H1 (cell line): ENCODE measurements around the gene FABP7. TPM values are rescaled to one million over a fixed set of nuclear protein-coding genes. Genes with fewer than 3 reads are reported as not detected.

Experiments used
- CTCF ChIA-PET: fragments of 300-600 bp; sonication (Branson Sonifier 250); formaldehyde crosslinking; loops from one replicate; lab custom pipeline; 2021; ENCODE audit not compliant: partially characterized antibody; lab: Charles Lee
- POLR2A ChIA-PET: fragments of 300-600 bp; sonication (Branson Sonifier 250); formaldehyde crosslinking; loops from one replicate; lab custom pipeline; 2021; ENCODE audit warnings: inconsistent platforms; ENCODE audit not compliant: partially characterized antibody; lab: Charles Lee
- DNase-seq, 2 experiments: peaks; one replicate each; pipeline versions ENCODE4 v3.0.0 to v3.0.0-alpha.2; 2010 to 2022; ENCODE audit warnings: low spot score in 2 of 2, low read depth in 1 of 2, mixed read lengths in 1 of 2
- FAIRE-seq: peaks from 2 replicates; lab custom pipeline; 2011; peaks lifted over from hg19 to GRCh38; lab: Jason Lieb, UNC
- H2AFZ ChIP-seq: 2 replicates; pipeline ENCODE4 v1.8.1; 2012; ENCODE audit warnings: low read length, inconsistent platforms
- H2AK5ac ChIP-seq: 2 replicates; pipeline ENCODE4 v1.6.1; 2013; ENCODE audit warnings: low read depth, low read length
- H2BK120ac ChIP-seq: replicated peaks from 2 replicates; pipeline ENCODE3; 2013; ENCODE audit warnings: low read depth, low read length, inconsistent platforms
- H2BK12ac ChIP-seq: 2 replicates; pipeline ENCODE4 v1.6.1; 2013; ENCODE audit warnings: low read depth, low read length
- H2BK15ac ChIP-seq: 2 replicates; pipeline ENCODE4 v1.6.1; 2013; ENCODE audit warnings: low read length
- H2BK20ac ChIP-seq: 2 replicates; pipeline ENCODE4 v1.6.1; 2013; ENCODE audit warnings: low read length
- H2BK5ac ChIP-seq: 2 replicates; pipeline ENCODE4 v1.6.1; 2013; ENCODE audit warnings: low read depth, low read length
- H3K14ac ChIP-seq: 2 replicates; pipeline ENCODE4 v1.6.1; 2013; ENCODE audit warnings: inconsistent platforms; ENCODE audit not compliant: insufficient read length
- H3K18ac ChIP-seq: 2 replicates; pipeline ENCODE4 v1.6.1; 2013; ENCODE audit warnings: low read length; ENCODE audit errors: extremely low read depth
- H3K23ac ChIP-seq: 2 replicates; pipeline ENCODE4 v1.6.1; 2013; ENCODE audit warnings: inconsistent platforms; ENCODE audit not compliant: insufficient read length
- H3K23me2 ChIP-seq: 2 replicates; pipeline ENCODE4 v1.6.1; 2013; ENCODE audit warnings: low read depth, low read length
- H3K27ac ChIP-seq: 2 replicates; pipeline ENCODE4 v1.6.1; 2011; ENCODE audit warnings: low read depth, low read length, inconsistent platforms
- H3K27me3 ChIP-seq, 4 experiments: replicated peaks in 1 of 4; 1 replicate in 1 of 4; 2 replicates in 3 of 4; pipeline versions ENCODE4 v1.6.1 to v1.8.1; 2011 to 2013; ENCODE audit warnings: low read length in 3 of 4, mild to moderate bottlenecking in 3 of 4, inconsistent platforms in 2 of 4, mixed read lengths in 2 of 4, moderate library complexity in 1 of 4; ENCODE audit not compliant: control insufficient read depth in 3 of 4, insufficient read depth in 3 of 4; ENCODE audit errors: extremely low read depth in 1 of 4
- H3K36me3 ChIP-seq, 4 experiments: 2 replicates each; pipeline versions ENCODE4 v1.6.1 to v1.8.1; 2011 to 2013; ENCODE audit warnings: mild to moderate bottlenecking in 4 of 4, low read length in 3 of 4, moderate library complexity in 2 of 4, control low read depth in 1 of 4, inconsistent platforms in 1 of 4; ENCODE audit not compliant: insufficient read depth in 4 of 4, control insufficient read depth in 2 of 4
- H3K4ac ChIP-seq: replicated peaks from 2 replicates; pipeline ENCODE3; 2013; ENCODE audit warnings: low read length, low read depth, mixed read lengths, inconsistent platforms; ENCODE audit not compliant: insufficient read length
- H3K4me1 ChIP-seq, 4 experiments: replicated peaks in 1 of 4; 1 replicate in 1 of 4; 2 replicates in 3 of 4; pipeline versions ENCODE4 v1.6.1 to v1.8.1; 2011 to 2013; ENCODE audit warnings: low read length in 3 of 4, inconsistent platforms in 2 of 4, mixed read lengths in 1 of 4; ENCODE audit not compliant: insufficient read depth in 4 of 4, control insufficient read depth in 3 of 4
- H3K4me2 ChIP-seq, 2 experiments: 2 replicates each; pipeline versions ENCODE4 v1.6.1 to v1.8.1; 2011 to 2013; ENCODE audit warnings: low read depth in 2 of 2, low read length in 2 of 2, control low read depth in 1 of 2, inconsistent platforms in 1 of 2, mild to moderate bottlenecking in 1 of 2; ENCODE audit not compliant: insufficient read depth in 1 of 2
- H3K4me3 ChIP-seq, 4 experiments: fragments of 200-600, 300-600 bp in 1 of 4; sonication (generic), shearing (Covaris generic), sonication (Bioruptor Twin) in 1 of 4; 2 replicates each; pipeline versions ENCODE4 v1.5.1 to v1.8.1; 2011 to 2016; ENCODE audit warnings: low read length in 4 of 4, low read depth in 3 of 4, control low read depth in 2 of 4, inconsistent platforms in 2 of 4, mild to moderate bottlenecking in 2 of 4, mixed read lengths in 1 of 4, moderate library complexity in 1 of 4; ENCODE audit not compliant: insufficient read depth in 2 of 4; ENCODE audit errors: extremely low read depth in 1 of 4
- H3K56ac ChIP-seq: replicated peaks from 2 replicates; pipeline ENCODE3; 2013; ENCODE audit warnings: low read depth, mild to moderate bottlenecking, mixed read lengths, low read length, inconsistent platforms; ENCODE audit not compliant: insufficient read length
- H3K79me1 ChIP-seq: 2 replicates; pipeline ENCODE4 v1.6.1; 2013; ENCODE audit warnings: low read depth, low read length, control low read depth
- H3K79me2 ChIP-seq, 2 experiments: 2 replicates each; pipeline versions ENCODE4 v1.6.1 to v1.8.1; 2012 to 2013; ENCODE audit warnings: low read length in 2 of 2, mild to moderate bottlenecking in 2 of 2, inconsistent platforms in 1 of 2; ENCODE audit not compliant: insufficient read depth in 2 of 2, control insufficient read depth in 1 of 2
- H3K9ac ChIP-seq, 4 experiments: replicated peaks in 1 of 4; 1 replicate in 1 of 4; 2 replicates in 3 of 4; pipeline versions ENCODE4 v1.6.1 to v1.8.1; 2011 to 2013; ENCODE audit warnings: low read depth in 3 of 4, low read length in 3 of 4, control low read depth in 2 of 4, mild to moderate bottlenecking in 2 of 4, moderate library complexity in 2 of 4, inconsistent platforms in 1 of 4; ENCODE audit errors: extremely low read depth in 1 of 4
- H3K9me3 ChIP-seq, 2 experiments: 2 replicates each; pipeline versions ENCODE4 v1.6.1 to v1.8.1; 2012 to 2013; ENCODE audit warnings: mild to moderate bottlenecking in 2 of 2, moderate library complexity in 2 of 2, control low read depth in 1 of 2, inconsistent platforms in 1 of 2, low read depth in 1 of 2, low read length in 1 of 2, mixed read lengths in 1 of 2; ENCODE audit not compliant: insufficient read depth in 2 of 2
- H4K20me1 ChIP-seq, 2 experiments: replicated peaks in 1 of 2; 2 replicates each; pipeline versions ENCODE3 to v1.8.1; 2011 to 2013; ENCODE audit warnings: inconsistent platforms in 2 of 2, low read length in 2 of 2, mild to moderate bottlenecking in 1 of 2; ENCODE audit not compliant: insufficient read depth in 2 of 2, control insufficient read depth in 1 of 2
- H4K5ac ChIP-seq: 2 replicates; pipeline ENCODE4 v1.6.1; 2013; ENCODE audit warnings: low read length, low read depth, mixed read lengths, inconsistent platforms; ENCODE audit not compliant: insufficient read length
- H4K8ac ChIP-seq: 2 replicates; pipeline ENCODE4 v1.8.0; 2013; ENCODE audit warnings: mild to moderate bottlenecking, moderate library complexity, low read length, inconsistent platforms; ENCODE audit not compliant: insufficient read depth; ENCODE audit errors: extremely low read depth
- H4K91ac ChIP-seq: replicated peaks from 2 replicates; pipeline ENCODE3; 2013; ENCODE audit warnings: low read length, mixed read lengths, inconsistent platforms; ENCODE audit not compliant: insufficient read length
- BACH1 ChIP-seq: IDR thresholded peaks from 2 replicates; pipeline ENCODE4 v1.6.1; 2012; ENCODE audit warnings: low read length, improper control_type of control experiment
- CBX5 ChIP-seq: fragments of 300-800, 300-1000 bp; sonication (generic); IDR thresholded peaks from 2 replicates; pipeline ENCODE4 v1.7.1; 2016; ENCODE audit warnings: antibody characterized with exemption, low read length, low read depth
- CREB1 ChIP-seq: IDR thresholded peaks from 2 replicates; pipeline ENCODE4 v1.6.1; 2012; ENCODE audit warnings: inconsistent platforms
- CTBP2 ChIP-seq: IDR thresholded peaks from 2 replicates; pipeline ENCODE4 v1.7.0; 2011; ENCODE audit warnings: borderline replicate concordance, mild to moderate bottlenecking, moderate library complexity, mixed read lengths, low read length; ENCODE audit not compliant: insufficient read depth, insufficient read length
- EGR1 ChIP-seq: IDR thresholded peaks from 2 replicates; pipeline ENCODE4 v1.6.1; 2011; ENCODE audit warnings: low read depth, low read length, borderline replicate concordance
- GTF2F1 ChIP-seq: IDR thresholded peaks from 2 replicates; pipeline ENCODE4 v1.6.1; 2012; ENCODE audit warnings: low read depth, low read length, improper control_type of control experiment, borderline replicate concordance
- JUN ChIP-seq: IDR thresholded peaks from 2 replicates; pipeline ENCODE4 v1.6.1; 2011; ENCODE audit warnings: low read depth, mild to moderate bottlenecking, improper control_type of control experiment, low read length
- RXRA ChIP-seq: IDR thresholded peaks from 2 replicates; pipeline ENCODE4 v1.6.1; 2011; ENCODE audit warnings: low read depth, mild to moderate bottlenecking, low read length, moderate library complexity; ENCODE audit not compliant: insufficient read depth
- SIRT6 ChIP-seq: IDR thresholded peaks from one replicate; pipeline ENCODE4 v1.7.1; 2012; ENCODE audit warnings: low read length, inconsistent platforms
- SP2 ChIP-seq: IDR thresholded peaks from 2 replicates; pipeline ENCODE4 v1.6.1; 2012; ENCODE audit warnings: mild to moderate bottlenecking, low read length, inconsistent platforms
- USF2 ChIP-seq: IDR thresholded peaks from 2 replicates; pipeline ENCODE4 v1.6.1; 2011; ENCODE audit warnings: low read length, improper control_type of control experiment
- WGBS, 2 experiments: shearing (Covaris generic) in 1 of 2; methylation state at CpG; one replicate each; pipeline versions ENCODE4 v1.1.6 to v1.1.7; 2013 to 2015; ENCODE audit warnings: low lambda C conversion rate in 2 of 2, mixed read lengths in 2 of 2, inconsistent platforms in 1 of 2, low coverage in 1 of 2, missing lambda C conversion rate in 1 of 2; ENCODE audit not compliant: insufficient replicate concordance in 2 of 2, insufficient coverage in 1 of 2, insufficient read length in 1 of 2; ENCODE audit errors: extremely low coverage in 1 of 2, missing lambda C conversion rate in 1 of 2; 5-methylcytosine and 5-hydroxymethylcytosine counted together
- polyA plus RNA-seq, 7 experiments: library from polyadenylated mRNA; depleted of rRNA in 3 of 7; stranded (reverse) in 5 of 7; unstranded in 2 of 7; fragments of >200 nt in 5 of 7; fragments of 200-250 nt in 2 of 7; gene quantifications; 1 replicate in 5 of 7; 2 replicates in 1 of 7; 4 replicates in 1 of 7; pipeline versions ENCODE4 v1.2.1 to v1.2.3, GENCODE V29; 2011 to 2013; ENCODE audit warnings: missing spikeins in 2 of 7, mixed read lengths in 2 of 7
- total RNA-seq: library from RNA; stranded (reverse); fragmentation: NEBNext Ultra II Directional; extraction: Animal tissue kit (Norgen Biotek cat#: 25700); gene quantifications from 2 replicates; pipeline ENCODE4 v1.2.1, GENCODE V29; 2021
- TF ChIP-seq, protein P1 (sequence below): IDR thresholded peaks from 2 replicates; pipeline ENCODE4 v1.6.1; 2011; ENCODE audit warnings: low read depth, mild to moderate bottlenecking, low read length; ENCODE audit not compliant: insufficient read depth

The FABP7 gene
- total and polyA plus RNA-seq, 2 of the 8 experiments (the other 6 are each of a cell fraction or from before 2014, with no cell fraction given), result 10.6 to 13.1 TPM

DNA sequence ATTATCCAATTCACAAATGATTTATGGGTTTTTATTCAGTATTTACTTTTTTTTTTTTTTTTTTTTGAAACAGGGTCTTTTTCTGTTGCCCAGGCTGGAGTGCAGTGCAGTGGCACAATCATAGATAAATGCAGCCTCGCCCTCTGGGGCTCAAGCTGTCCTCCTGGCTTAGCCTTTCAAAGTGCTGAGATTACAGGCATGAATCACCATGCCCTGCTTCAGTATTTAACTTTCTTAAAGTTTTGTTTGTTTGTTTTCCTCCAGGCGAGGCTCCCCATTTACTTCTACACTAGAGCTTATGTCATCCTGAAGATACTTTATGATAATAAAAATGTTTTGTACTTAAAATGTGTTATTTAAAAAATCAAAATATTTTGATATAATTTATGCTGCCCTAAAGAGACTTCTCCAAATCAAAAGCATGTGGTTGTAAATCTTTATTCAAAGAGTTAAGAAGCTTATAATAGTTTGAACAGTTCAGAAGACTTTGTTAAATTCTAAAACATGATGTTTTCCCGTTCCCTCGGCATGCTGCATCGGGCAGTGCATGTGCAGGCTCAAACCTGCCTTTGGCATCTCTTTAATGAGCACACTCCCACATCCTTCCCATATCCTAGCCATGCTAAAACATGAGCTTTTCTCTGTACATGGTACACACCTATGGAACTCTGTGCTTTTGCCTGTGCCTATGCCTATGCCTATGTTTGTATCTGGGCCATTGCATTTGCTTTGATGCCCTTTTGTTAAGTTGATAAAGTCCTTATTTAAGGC is 20.6 kb downstream of the FABP7 start:
- H3K14ac ChIP-seq, result no peak overlapping the region
- no peak overlapping the region for H4K5ac ChIP-seq
- no peaks in the 10 kb centered on the region; a peak in 1 of 8 replicates for H3K36me3 ChIP-seq
- no peak overlapping the region for H3K9ac ChIP-seq
- no peak overlapping the region for H3K56ac ChIP-seq
- H3K27ac ChIP-seq, result no peak overlapping the region
- H2AFZ ChIP-seq, result no peak overlapping the region
- no peak overlapping the region for H3K4me2 ChIP-seq
- no peaks in the 10 kb centered on the region for H3K79me1 ChIP-seq
- no peak overlapping the region for H2BK120ac ChIP-seq
- ChIA-PET CTCF (interaction anchor here (0.8 to 5.0 kb wide), 4 partner anchors 10 to 38 kb away, joined by 3 to 26 read pairs (median 3); partner anchors contain the start of gene SMPDL3A), POLR2A (interaction anchor here (1.6 kb wide), 1 partner anchor 11 kb away, joined by 6 read pairs; the partner anchor contains the start of gene SMPDL3A)
- no peaks in the 10 kb centered on the region for H3K4me1 ChIP-seq
- H2BK20ac ChIP-seq, result no peak overlapping the region
- no peak overlapping the region for H3K4me3 ChIP-seq
- no peak overlapping the region for H2AK5ac ChIP-seq
- DNase-seq (no peak), FAIRE-seq (no peak)
- H3K9me3 ChIP-seq, result no peaks in the 10 kb centered on the region
- no peaks in the 10 kb centered on the region for H3K79me2 ChIP-seq
- H2BK5ac ChIP-seq, result no peak overlapping the region
- 94% methylated on average over 5 of the region's 5 CpGs; no CpG with 5 or more reads in 1 of the 2 experiments for WGBS, 2 experiments
- no peak overlapping the region for H3K4ac ChIP-seq
- H3K18ac ChIP-seq, result no peak overlapping the region
- no peak overlapping the region for H4K8ac ChIP-seq
- no peak overlapping the region for H3K23ac ChIP-seq
- H4K20me1 ChIP-seq, result no peaks in the 10 kb centered on the region
- no peaks in the 10 kb centered on the region for H3K23me2 ChIP-seq
- H3K27me3 ChIP-seq, result no peaks in the 10 kb centered on the region
- no peak overlapping the region for H4K91ac ChIP-seq
- H2BK12ac ChIP-seq, result no peak overlapping the region
- no peak overlapping the region for H2BK15ac ChIP-seq
- TF ChIP-seq BACH1, result no peak
- no peak for TF ChIP-seq JUN
- TF ChIP-seq SP2, result no peak
- TF ChIP-seq CBX5, result no peak
- no peak for TF ChIP-seq SIRT6
- TF ChIP-seq RXRA, result no peak
- TF ChIP-seq, protein P1, sequence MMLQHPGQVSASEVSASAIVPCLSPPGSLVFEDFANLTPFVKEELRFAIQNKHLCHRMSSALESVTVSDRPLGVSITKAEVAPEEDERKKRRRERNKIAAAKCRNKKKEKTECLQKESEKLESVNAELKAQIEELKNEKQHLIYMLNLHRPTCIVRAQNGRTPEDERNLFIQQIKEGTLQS, result no peak
- no peak for TF ChIP-seq EGR1
- TF ChIP-seq USF2, result no peak
- TF ChIP-seq CREB1, result no peak
- no peak for TF ChIP-seq GTF2F1
- no peak for TF ChIP-seq CTBP2
